GM03348 (cell line): ENCODE measurements around the gene RPL28.

Experiments
- DNase-seq: peaks from one replicate; pipeline ENCODE4 v3.0.0; 2012; ENCODE audit warnings: low spot score

RPL28 gene

DNA sequence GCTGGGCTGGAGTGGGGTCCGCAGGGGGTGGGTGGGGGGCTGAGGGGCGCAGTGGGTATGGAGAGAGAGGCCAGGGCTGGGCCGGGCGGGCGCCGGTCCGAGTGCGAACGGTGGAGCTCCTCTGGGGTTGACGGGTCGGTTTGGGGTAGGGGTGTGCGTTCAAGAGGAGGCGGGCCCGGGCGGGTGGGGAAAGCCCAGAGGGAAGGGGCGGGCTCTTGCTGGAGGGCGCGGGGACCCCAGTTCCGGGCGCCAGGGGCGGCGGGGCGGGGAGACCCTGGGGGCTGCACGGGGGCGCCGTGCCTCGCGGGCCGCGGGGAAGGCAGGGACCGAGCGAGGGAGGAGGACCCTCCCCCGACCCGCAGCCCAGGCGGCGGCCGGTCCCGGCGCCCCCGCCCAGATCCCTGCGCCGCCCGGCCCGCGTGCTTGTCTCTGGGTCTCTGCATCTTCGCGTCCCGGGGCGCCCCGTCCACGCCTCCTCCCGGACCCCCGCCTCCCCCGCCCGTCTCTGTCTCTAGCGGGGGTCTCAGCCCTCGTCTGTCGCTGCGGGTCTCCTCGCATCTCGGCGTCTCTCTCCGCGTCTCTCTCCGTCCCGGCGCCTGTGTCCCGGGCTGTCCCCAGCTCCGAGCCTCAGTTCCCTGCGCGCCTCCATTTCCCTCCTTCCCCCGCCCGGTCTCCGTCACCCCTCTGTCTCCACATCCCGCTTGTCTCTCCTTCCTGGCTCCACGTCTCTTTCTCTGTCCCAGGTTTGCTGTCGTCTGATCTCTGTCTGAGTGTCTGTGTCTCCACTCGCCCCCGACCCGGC lies 65.6 kb downstream of the RPL28 start:
- DNase-seq = no peak

DNA sequence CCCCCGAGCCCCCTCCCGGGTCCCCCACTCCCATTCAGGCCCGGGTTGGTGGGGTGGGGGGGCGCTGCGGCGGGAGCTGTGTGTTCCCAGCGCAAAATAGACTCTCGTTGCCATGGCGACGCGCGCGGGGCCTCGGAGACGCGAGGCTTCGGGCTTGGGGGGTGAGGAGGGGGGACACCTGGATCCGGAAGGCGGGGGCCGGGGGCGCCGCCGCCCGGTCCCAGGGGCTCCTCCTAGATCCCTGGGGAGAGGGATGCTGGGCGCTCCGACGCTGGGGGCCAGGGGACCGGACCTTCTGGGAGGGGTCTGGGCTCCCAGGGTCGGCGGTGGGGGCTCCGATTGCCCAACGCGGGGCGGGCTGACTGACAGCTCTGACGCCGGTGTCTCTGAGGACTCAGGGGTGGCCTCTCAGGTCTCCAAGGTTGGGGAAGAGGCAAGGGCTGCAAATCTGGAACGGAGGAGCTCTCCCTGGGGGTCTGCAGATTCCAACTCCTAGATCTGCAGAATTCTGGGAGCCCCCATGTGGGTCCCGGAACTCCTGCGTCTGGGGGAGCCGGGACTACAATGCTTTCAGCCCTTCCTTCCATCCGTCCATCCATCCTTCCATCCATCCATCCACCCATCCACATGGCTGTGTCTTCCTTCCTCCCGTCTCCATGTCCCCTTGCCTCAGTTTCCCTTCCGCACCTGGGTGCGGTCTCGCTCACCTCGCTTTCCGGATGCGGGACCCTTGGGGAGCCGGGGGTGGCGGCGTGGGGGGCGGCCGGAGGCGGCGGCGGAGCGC lies 66.4 kb downstream of the RPL28 start:
- no peak for DNase-seq
